Measurements from ENCODE around the gene ONECUT1. TPM values are rescaled to one million over a fixed set of nuclear protein-coding genes. Genes with fewer than 3 reads are reported as not detected.
A peak's percentile ranks its signal among the peaks of the same experiment; 100 is the strongest.
"Not testable (repeated sequence)": the region's sequence is repeated elsewhere in the genome, so short reads cannot be mapped to it uniquely, and the experiment has no call there.

The ONECUT1 gene
- under 1 TPM in 1 of 4 donors, not detected in 3; 0.29 TPM for total RNA-seq

DNA sequence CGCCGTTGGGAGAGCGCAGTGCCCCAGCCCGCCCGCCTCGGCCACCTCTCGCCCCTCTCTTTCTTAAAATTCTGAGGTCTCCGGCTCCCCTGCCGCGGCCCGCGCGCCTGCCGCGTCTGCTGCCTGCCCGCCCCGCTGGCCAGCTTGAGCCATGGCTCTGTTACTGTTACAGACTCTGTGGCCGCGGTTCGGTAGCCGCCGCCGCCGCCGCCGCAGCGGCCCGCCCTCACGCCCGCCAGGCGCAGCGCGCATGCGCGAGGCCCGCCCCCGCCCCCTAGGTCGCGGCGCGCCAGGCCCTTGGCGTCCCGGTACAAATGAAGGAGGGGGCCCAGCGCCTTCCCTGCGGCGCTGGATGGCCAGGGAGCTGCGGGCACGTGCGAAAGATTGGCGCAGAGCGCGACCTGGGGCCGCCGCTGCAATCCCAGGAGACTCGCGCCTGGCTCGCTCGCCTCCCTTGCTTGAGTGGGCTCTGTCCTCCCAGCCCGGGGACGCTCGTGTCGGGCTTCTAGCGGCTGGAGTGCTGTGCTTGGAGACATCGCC, at the start of gene ONECUT1:
Gene ONECUT1, minus strand, starts transcription at position 168 of the 540 bp plus-strand sequence. CDS start 452 bp downstream, outside the sequence.
- TF ChIP-seq, protein P1, sequence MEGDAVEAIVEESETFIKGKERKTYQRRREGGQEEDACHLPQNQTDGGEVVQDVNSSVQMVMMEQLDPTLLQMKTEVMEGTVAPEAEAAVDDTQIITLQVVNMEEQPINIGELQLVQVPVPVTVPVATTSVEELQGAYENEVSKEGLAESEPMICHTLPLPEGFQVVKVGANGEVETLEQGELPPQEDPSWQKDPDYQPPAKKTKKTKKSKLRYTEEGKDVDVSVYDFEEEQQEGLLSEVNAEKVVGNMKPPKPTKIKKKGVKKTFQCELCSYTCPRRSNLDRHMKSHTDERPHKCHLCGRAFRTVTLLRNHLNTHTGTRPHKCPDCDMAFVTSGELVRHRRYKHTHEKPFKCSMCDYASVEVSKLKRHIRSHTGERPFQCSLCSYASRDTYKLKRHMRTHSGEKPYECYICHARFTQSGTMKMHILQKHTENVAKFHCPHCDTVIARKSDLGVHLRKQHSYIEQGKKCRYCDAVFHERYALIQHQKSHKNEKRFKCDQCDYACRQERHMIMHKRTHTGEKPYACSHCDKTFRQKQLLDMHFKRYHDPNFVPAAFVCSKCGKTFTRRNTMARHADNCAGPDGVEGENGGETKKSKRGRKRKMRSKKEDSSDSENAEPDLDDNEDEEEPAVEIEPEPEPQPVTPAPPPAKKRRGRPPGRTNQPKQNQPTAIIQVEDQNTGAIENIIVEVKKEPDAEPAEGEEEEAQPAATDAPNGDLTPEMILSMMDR (IDR thresholded peaks at IDR 0.05): no peak
- TF ChIP-seq EP300 (IDR thresholded peaks at IDR 0.05): no peak
- TF ChIP-seq POLR2A (IDR thresholded peaks at IDR 0.05): no peak
- no peak for TF ChIP-seq POLR2AphosphoS5 (IDR thresholded peaks at IDR 0.05)
- Histone ChIP-seq H3K4me1 (peaks cover 53% of the 10 kb centered on the region), H3K27me3 (peaks cover 99% of the 10 kb centered on the region), H3K27ac (no peak within 1 kb of the TSS), H3K9me3 (no peaks in the 10 kb centered on the region), H3K36me3 (no peaks in the 10 kb centered on the region), H3K4me3 (peak within 1 kb of the TSS; percentile 55)
- WGBS: 1% methylated on average over 31 of the region's 64 CpGs
- DNase-seq (ENCODE audit: low spot score in 2 of 2): peak in 1 of 2 donors; percentile 56

- Histone ChIP-seq H3K9me3 (no peaks in the 10 kb centered on the region), H3K36me3 (no peaks in the 10 kb centered on the region), H3K27ac (no peak overlapping the region), H3K4me3 (no peak overlapping the region), H3K4me1 (no peaks in the 10 kb centered on the region), H3K27me3 (no peaks in the 10 kb centered on the region)
- no peak for DNase-seq (ENCODE audit: low spot score in 2 of 2)
- TF ChIP-seq POLR2A (IDR thresholded peaks at IDR 0.05) (no peak), EP300 (IDR thresholded peaks at IDR 0.05) (no peak), POLR2AphosphoS5 (IDR thresholded peaks at IDR 0.05) (no peak)
- TF ChIP-seq, protein P1 (IDR thresholded peaks at IDR 0.05): no peak
- 72% methylated on average over 3 of the region's 3 CpGs for WGBS
Observed at GRCh38 chr15:52834379-52834778, 44.2 kb upstream of the ONECUT1 start.

DNA sequence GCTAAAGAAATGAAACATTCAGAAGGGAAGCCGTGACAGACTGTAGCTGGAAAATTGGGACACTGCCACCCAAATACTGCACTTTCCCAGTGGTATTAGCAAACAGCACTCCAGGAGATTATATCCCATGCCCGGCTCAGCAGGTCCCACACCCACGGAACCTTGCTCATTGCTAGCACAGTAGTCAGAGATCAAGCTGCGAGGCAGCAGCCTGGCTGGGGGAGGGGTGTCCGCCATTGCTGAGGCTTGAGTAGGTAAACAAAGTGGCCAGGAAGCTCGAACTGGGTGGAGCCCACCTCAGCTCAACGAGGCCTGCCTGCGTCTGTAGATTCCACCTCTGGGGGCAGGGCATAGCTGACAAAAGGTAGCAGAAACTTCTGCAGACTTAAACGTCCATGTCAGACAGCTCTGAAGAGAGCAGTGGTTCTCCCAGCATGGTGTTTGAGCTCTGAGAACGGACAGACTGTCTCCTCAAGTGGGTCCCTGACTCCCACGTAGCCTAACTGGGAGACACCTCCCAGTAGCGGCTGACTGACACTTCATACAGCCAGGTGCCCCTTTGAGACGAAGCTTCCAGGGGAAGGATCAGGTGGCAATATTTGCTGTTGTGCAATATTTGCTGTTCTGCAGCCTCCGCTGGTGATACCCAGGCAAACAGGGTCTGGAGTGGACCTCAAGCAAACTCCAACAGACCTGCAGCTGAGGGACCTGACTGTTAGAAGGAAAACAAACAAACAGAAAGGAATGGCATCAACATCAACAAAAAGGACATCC, 34.2 kb upstream of the ONECUT1 start:
- not testable (repeated sequence) for H3K4me1 ChIP-seq; H3K27ac ChIP-seq; H3K9me3 ChIP-seq; H3K36me3 ChIP-seq; H3K4me3 ChIP-seq; DNase-seq (ENCODE audit: low spot score in 2 of 2)
- 84% methylated on average over 14 of the region's 14 CpGs for WGBS
- H3K27me3 ChIP-seq: peaks cover 21% of the 10 kb centered on the region

DNA sequence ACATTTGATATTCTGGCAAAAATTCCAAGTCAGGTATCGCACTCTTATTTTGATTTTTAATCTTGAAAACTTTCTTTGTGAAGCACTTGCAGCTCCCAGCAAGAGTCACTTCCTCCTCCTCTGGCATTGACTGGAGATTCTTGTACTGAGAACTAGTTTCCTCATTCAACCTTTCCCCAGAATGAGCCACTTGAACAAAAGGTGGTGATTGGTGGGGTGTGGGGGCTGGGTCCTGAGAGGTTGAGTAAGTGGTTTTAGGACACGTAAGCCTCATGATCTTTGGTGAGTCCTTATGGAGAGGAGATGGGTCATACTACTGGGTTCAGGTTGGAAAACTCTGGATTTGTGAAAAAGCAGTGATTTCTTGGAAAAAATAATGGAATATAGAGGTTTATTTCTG, 32.3 kb upstream of the ONECUT1 start:
- TF ChIP-seq, protein P1 (IDR thresholded peaks at IDR 0.05): no peak
- no peak for TF ChIP-seq POLR2AphosphoS5 (IDR thresholded peaks at IDR 0.05)
- TF ChIP-seq POLR2A (IDR thresholded peaks at IDR 0.05): no peak
- TF ChIP-seq EP300 (IDR thresholded peaks at IDR 0.05): no peak
- no peaks in the 10 kb centered on the region for H3K9me3 ChIP-seq
- no peak overlapping the region for H3K4me3 ChIP-seq
- peaks cover 25% of the 10 kb centered on the region for H3K27me3 ChIP-seq
- no peaks in the 10 kb centered on the region for H3K4me1 ChIP-seq
- no peak for DNase-seq (ENCODE audit: low spot score in 2 of 2)
- no peaks in the 10 kb centered on the region for H3K36me3 ChIP-seq
- 77% methylated on average over 2 of the region's 2 CpGs for WGBS
- no peak overlapping the region for H3K27ac ChIP-seq

DNA sequence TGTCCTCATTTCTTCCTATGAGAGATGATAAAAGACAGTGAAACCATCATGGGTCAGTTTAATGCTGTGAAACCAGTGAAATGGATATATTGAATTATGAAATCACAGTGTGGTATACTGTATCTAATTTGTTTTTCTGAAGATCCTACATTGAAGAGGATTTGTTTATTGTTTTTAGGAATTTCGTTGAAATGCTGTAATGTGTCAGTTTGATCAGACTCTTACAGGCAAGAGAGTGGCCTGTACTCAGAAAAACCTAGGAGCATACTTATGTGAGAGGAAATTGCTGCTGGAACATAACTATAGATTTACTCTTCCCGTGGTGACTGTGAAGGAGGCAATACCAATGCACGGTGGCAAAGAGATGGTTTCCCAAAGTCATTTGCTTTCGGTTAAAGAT, 29.1 kb upstream of the ONECUT1 start:
- 82% methylated on average over 4 of the region's 4 CpGs for WGBS
- Histone ChIP-seq H3K36me3 (no peaks in the 10 kb centered on the region), H3K4me1 (no peaks in the 10 kb centered on the region), H3K4me3 (no peak overlapping the region), H3K9me3 (no peaks in the 10 kb centered on the region), H3K27me3 (peaks cover 23% of the 10 kb centered on the region), H3K27ac (no peak overlapping the region)
- TF ChIP-seq, protein P1 (IDR thresholded peaks at IDR 0.05): no peak
- TF ChIP-seq EP300 (IDR thresholded peaks at IDR 0.05) (no peak), POLR2AphosphoS5 (IDR thresholded peaks at IDR 0.05) (no peak), POLR2A (IDR thresholded peaks at IDR 0.05) (no peak)
- no peak for DNase-seq (ENCODE audit: low spot score in 2 of 2)

DNA sequence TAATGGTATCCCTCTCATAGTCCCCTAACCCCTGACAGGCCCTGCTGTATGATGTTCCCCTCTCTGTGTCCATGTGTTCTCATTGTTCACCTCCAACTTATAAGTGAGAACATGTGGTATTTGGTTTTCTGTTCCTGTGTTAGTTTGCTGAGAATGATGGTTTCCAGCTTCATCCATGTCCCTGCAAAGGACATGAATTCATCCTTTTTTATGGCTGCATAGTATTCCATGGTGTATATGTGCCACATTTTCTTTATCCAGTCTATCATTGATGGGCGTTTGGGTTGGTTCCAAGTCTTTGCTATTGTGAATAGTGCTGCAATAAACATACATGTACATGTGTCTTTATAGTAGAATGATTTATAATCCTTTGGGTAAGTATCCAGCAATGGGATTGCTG, 25.8 kb upstream of the ONECUT1 start:
- DNase-seq (ENCODE audit: low spot score in 2 of 2); H3K4me1 ChIP-seq; H3K4me3 ChIP-seq; H3K27ac ChIP-seq; H3K36me3 ChIP-seq; H3K9me3 ChIP-seq: not testable (repeated sequence)
- WGBS: no CpG with 5 or more reads among the region's 1 CpG
- H3K27me3 ChIP-seq: peaks cover 34% of the 10 kb centered on the region

All from suprapubic skin (tissue), 4 donors.